HS-27A (cell line): ENCODE measurements around the gene IMPACT.
A peak's percentile ranks its signal among the peaks of the same experiment; 100 is the strongest.

ENCODE experiments used
- DNase-seq: peaks from one replicate; pipeline ENCODE4 v3.0.0-alpha.2; 2012; ENCODE audit warnings: low read depth, missing footprints

IMPACT gene

GRCh38 chr18:24426398-24427294, at the start of gene IMPACT:
Gene IMPACT, plus strand, starts transcription at chr18:24426670. Its CDS starts 87 bp downstream, at chr18:24426757.
- DNase-seq = peak; percentile 29

- no peak for DNase-seq
Observed at GRCh38 chr18:24378598-24378997, 47.9 kb upstream of the IMPACT start.

GRCh38 chr18:24380163-24380747, 46.2 kb upstream of the IMPACT start:
- no peak for DNase-seq

- no peak for DNase-seq
Observed at GRCh38 chr18:24381126-24381525, 45.3 kb upstream of the IMPACT start.

- DNase-seq = no peak
Observed at GRCh38 chr18:24386681-24387080, 39.8 kb upstream of the IMPACT start.

- DNase-seq = no peak
Observed at GRCh38 chr18:24388957-24389356, 37.5 kb upstream of the IMPACT start.

GRCh38 chr18:24395049-24395795, 31.2 kb upstream of the IMPACT start:
- DNase-seq = no peak

GRCh38 chr18:24396082-24396633, 30.3 kb upstream of the IMPACT start:
- DNase-seq = no peak

GRCh38 chr18:24397131-24397693, 29.3 kb upstream of the IMPACT start:
- peak; percentile 38 for DNase-seq

GRCh38 chr18:24397694-24398368, 28.6 kb upstream of the IMPACT start, which contains the start of gene OSBPL1A:
Gene OSBPL1A, minus strand, starts transcription at chr18:24397824. Its CDS starts 20,291 bp downstream, at chr18:24377533.
- DNase-seq = peak; percentile 69

GRCh38 chr18:24398540-24398939, 27.9 kb upstream of the IMPACT start:
- no peak for DNase-seq

GRCh38 chr18:24400587-24400986, 25.9 kb upstream of the IMPACT start:
- DNase-seq = no peak

GRCh38 chr18:24402209-24402785, 24.2 kb upstream of the IMPACT start:
- DNase-seq = no peak

- DNase-seq = no peak
Observed at GRCh38 chr18:24403076-24403475, 23.4 kb upstream of the IMPACT start.

- DNase-seq = no peak
Observed at GRCh38 chr18:24404591-24404990, 21.9 kb upstream of the IMPACT start.

GRCh38 chr18:24408496-24408895, 18.0 kb upstream of the IMPACT start:
- no peak for DNase-seq

- no peak for DNase-seq
Observed at GRCh38 chr18:24413148-24413547, 13.3 kb upstream of the IMPACT start.

- DNase-seq = no peak
Observed at GRCh38 chr18:24414349-24415003, 12.0 kb upstream of the IMPACT start.

GRCh38 chr18:24417480-24417879, 9.0 kb upstream of the IMPACT start:
- no peak for DNase-seq

- DNase-seq = no peak
Observed at GRCh38 chr18:24420551-24420950, 5.9 kb upstream of the IMPACT start.
